Fibroblast of skin of left quadriceps (primary cell): ENCODE measurements around the gene RPS16.
"Not testable (repeated sequence)": the region's sequence is repeated elsewhere in the genome, so short reads cannot be mapped to it uniquely, and the experiment has no call there.

Source experiments
- DNase-seq, 2 experiments: peaks; one replicate each; pipeline ENCODE4 v3.0.0-alpha.2; 2013; ENCODE audit warnings: low read depth in 2 of 2

The RPS16 gene

DNA sequence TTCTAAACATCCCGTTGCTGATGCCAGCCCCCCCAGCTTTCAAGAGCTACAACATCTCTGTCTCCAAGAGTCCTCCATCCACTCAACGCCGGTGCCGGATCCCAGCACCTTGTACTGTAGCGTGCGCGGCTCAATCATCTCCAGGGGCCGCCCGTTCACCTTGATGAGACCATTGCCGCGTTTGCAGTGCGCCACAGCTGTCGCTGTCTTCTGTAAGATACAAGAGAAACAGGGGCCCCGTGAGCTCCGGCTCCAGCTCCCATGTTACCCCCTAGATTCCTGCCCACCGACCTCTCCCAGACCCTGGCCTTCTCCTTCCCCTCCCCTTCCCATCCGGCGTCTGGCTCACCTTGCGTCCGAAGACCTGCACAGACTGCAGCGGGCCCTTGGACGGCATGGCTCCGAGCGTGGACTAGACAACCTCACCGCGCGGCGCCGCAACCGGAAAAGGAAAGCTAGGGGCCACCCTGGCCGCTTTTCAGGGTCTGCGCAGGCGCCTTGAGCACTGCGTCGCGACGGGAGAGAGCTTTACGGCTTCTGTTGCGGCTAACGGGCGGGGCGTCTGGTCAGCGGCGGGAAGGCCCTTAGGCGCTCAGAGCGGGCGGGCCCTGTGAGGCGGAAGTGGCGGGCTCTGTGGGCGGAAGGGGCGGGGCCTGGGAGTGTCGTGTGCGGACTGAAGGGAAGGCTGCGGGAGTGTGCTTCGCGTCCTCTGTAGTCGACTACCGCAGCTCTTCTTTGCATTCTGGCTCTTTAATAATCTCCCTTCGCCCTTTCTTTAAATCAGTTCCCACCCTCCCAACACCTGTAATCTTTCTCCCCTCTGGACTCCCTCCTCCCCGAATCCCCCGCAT is at the start of gene RPS16:
TSS of gene RPS16 (minus strand) at position 451 of the 851 bp plus-strand sequence. CDS start at position 397, 54 bp downstream.
- DNase-seq: peak; percentile 94 to 95

DNA sequence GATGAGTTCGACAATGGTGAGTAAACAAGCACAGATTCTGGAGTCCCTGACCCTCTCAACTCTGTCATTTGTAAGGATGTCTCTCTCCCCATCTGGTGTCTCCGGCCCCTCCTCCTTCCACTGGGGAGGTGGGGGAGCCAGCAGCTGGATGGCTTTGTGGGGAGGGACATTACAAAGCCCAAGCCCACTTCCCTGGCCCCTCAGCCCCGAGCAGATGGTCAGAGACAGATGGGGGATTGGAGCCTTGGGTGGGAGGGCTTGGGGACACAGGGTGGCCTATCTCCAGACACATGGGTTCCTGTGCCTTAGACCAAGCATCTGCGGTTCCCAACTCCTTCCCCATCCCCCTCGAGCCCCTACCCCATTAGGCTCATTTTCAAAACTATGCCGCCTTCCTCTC is 47.4 kb upstream of the RPS16 start:
- no peak for DNase-seq

DNA sequence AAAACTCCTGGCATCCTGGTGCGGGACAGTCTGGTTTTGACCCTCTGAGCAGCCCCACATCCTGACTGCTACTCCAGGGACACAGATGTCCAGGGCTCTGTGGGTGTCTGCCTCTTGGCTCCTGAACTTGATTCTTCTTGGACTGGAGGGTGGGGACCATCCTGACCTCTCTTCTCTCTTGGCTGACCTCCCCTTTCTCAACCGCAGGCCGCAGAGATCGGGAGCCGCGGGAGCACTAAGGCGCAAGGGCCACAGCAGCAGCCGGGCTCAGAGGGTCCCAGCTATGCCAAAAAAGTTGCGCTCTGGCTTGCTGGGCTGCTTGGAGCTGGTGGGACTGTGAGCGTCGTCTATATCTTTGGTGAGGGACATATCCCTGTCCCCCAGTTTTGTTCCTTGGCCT is 45.9 kb upstream of the RPS16 start:
- no peak for DNase-seq

DNA sequence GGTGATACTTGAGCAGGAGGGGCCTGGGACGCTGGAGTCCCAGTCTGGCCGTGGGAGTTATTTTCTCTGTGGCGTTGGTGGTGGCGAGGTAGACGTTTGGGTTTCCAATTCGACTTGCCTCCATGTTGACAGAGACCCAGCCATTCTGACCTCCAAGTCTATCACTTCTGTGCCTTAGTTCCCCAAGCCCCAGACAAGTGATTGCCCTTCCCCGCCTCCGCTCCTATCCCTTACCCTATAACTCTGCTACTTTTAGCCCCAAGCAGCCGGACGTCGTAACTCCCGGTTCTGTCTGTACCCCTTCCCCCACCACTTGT is 45.4 kb upstream of the RPS16 start:
- DNase-seq: no peak

DNA sequence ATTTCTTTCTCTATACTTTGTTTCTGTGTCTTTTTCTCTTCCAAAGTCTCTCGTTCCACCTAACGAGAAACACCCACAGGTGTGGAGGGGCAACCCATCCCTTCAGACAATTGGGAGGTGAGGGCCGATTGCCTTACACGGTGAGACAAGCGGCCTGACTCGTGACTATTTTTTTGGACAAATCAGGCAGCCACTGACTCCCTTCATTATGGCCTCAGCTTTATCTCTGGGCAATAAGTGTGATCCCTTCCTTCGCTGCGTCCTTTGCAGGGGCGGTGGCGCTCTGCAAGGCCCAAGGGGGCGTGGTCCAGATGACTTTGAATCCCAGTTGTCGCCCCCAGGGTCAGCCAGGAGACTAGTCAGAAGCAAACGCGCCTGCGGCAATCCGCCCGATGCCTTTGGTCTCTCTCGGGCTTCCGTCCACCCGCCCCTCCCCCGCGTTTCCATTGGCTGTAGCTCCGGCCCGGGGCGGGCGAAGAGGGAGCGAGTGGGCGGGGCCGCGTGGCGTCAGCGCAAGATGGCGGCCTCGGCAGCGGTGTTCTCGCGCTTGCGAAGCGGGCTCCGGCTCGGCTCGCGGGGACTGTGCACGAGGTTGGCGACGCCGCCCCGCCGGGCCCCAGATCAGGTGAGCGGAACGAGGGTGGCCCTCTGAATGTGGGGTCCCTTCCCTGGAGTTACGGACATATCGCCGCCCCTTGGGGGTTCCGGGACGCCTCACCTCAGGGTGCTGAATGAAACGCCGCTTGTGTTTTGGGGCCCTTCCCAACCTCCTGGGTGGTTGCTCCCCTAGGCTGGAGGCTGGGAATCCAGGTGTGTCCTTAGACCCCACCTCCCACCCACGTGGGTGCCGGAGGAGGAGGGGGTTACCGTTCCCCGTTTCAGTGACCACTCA is 44.8 kb upstream of the RPS16 start, which contains the start of gene TIMM50:
TSS of gene TIMM50 (plus strand) at position 502 of the 892 bp plus-strand sequence. CDS start at position 518, 16 bp downstream.
- peak; percentile 79 to 84 for DNase-seq

DNA sequence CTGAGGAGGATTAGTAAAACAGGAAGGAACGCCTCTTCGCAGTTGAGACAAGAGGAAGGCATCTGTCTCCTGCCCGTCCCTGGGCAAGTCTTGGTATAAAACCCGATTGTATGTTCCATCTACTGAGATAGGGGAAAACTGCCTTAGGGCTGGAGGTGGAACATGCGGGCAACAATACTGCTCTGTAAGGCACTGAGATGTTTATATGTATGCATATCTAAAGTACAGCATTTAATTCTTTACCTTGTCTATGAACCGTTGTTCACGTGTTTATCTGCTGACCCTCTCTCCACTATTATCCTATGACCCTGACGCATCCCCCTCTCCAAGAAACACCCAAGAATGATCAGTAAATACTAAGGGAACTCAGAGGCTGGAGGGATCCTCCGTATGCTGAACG is 44.2 kb upstream of the RPS16 start:
- no peak for DNase-seq

DNA sequence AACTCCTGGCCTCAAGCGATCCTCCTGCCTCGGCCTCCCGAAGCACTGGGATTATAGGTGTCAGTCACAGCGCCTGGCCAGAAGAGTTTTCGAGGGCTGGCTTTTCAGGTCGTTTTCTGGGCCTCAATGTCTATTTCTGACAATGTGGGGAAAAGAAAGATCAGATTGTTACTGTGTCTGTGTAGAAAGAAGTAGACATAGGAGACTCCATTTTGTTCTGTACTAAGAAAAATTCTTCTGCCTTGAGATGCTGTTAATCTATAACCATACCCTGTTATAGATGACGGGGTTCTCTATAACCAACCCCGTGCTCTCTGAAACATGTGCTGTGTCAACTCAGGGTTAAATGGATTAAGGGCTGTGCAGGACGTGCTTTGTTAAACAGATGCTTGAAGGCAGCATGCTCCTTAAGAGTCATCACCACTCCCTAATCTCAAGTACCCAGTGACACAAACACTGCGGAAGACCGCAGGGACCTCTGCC is 43.6 kb upstream of the RPS16 start:
- not testable (repeated sequence) for DNase-seq

DNA sequence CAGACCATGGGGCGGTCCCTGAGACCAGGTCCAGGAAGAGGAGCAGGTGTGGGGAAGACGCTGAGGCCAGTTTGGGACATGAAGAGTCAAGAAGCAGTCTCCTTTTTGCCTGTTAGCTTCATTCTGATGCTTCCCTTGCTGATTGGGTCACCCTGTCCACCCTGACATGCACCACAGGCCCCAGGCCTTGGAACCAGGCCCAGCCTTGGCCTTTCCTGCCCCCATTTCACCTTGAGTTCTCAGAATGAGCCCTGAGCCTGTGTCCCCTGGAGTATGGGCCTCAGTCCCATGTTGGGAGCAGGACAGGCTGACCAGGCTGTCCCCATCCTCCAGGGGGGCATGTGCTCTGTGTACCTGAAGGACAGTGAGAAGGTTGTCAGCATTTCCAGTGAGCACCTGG is 40.0 kb upstream of the RPS16 start:
- no peak for DNase-seq

DNA sequence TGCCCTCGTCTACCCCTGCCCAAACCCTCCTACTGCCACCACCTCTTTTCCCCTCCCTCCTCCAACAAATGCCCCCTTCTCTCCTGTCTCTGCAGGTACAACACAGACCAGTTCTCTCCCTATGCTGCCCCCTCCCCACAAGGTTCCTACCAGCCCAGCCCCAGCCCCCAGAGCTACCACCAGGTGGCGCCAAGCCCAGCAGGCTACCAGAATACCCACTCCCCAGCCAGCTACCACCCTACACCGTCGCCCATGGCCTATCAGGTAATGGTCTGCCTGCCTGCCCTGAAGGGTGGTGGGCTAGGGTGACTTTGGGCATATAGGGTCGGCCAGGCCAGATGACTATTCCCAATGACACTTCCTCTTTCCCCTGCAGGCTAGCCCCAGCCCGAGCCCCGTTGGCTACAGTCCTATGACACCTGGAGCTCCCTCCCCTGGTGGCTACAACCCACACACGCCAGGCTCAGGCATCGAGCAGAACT is 38.4 kb upstream of the RPS16 start:
- no peak for DNase-seq

DNA sequence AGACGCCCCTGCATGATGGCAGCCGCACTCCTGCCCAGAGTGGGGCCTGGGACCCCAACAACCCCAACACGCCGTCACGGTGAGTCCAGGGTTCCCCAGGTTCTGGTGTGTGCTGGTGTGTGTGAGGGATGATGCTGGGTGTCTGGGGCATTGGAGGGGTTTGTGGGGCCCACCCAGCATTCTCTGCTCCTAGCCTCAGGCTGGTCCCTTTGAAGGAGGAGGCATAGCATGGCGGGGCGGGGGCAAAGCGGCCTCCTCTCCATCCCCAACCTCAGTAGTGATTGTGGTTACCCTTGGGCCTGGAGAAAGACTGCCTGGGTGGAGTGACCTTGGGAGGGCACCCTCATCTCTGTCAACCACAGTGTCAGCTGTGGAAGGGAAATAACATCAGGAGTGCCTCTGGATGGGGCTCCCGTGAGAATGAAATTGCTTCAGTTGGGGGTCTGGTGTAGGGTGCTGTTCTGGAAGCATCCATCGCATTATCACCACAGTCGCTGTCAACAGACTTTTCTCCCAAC is 37.8 kb upstream of the RPS16 start:
- no peak for DNase-seq

DNA sequence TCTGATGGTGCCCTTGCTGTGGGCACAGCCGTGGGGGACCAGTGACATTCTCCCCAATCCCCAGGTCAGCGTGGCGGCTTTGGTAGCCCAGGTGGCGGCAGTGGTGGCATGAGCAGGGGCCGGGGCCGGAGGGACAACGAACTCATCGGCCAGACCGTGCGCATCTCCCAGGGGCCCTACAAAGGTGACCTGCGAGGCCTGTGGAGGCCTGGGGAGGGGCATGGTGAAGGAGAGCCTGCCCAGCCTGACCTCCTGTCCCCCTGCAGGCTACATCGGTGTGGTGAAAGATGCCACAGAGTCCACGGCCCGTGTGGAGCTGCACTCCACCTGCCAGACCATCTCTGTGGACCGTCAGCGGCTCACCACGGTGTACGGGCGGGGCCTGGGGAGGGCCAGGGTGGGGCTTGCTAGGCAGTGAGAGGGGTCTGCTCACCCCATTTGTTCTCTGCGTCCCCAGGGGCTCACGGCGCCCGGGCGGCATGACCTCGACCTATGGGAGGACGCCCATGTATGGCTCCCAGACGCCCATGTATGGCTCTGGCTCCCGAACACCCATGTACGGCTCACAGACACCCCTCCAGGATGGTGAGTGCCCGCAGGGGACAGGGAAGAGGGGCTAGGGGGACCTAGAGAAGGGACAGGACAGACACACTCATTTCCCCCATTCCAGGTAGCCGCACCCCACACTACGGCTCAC is 37.1 kb upstream of the RPS16 start:
- no peak for DNase-seq

DNA sequence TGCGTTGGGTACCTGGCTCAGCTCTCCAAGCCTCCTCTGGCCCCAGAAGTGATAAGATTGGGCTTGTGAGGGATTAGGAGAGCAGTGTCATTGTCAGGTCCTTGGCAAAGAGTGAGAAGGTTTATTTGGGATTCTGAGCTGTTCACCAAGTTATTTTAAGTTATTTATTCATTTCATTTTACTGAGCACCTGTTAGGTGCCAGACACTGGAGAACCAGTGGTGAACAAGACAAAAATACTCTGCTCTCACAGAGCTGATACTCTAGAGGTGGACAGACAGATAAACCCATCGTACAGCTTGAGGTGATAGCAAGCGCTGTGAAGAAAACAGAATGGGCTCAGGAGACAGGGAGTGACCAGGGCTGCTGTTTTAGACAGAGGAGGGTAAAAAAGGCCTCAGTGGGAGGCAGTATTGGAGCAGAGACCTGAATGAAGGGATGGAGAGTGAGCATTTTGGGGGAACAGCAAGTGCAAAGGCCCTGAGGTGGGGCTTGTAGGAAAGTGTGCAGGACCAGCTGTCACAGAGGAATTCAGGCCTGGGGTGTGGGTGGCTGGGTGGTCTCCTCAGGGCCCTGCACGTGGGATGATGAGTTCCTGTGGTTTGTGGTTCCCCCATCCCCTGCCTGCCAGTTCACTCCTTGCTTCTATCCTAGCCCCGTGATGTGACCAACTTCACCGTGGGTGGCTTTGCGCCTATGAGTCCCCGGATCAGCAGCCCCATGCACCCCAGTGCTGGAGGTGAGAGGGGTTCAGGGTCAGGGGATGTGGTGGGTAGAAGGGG is 36.2 kb upstream of the RPS16 start:
- no peak for DNase-seq

DNA sequence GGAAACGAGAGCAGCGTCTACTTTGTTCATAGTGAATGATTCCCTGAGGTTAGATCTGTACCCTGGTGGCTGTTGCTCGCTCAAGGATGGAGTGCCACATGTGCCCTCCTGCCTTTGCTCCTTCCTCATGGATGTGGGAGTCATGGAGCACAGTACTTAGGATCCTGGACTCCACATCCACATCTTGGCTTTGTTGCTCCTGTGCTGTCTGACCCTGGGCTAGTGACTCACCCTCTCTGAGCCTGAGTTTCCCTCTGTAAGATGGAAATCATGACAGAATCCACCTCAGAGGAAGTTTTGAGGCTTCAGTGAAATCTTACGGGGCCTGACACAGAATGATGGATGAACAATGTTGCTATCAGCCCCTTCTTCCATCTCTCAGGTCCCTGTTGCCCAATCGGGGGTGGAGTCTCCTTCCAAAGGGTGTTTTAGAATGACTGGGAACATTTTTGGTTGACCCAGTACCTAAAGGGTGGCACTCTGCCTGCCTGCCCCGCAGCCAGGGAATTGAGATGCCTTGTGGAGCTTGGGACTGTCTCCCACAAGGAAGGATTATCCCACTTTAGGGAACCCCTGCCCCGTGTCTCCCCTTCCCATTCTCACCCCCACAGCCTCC is 35.1 kb upstream of the RPS16 start:
- no peak for DNase-seq

DNA sequence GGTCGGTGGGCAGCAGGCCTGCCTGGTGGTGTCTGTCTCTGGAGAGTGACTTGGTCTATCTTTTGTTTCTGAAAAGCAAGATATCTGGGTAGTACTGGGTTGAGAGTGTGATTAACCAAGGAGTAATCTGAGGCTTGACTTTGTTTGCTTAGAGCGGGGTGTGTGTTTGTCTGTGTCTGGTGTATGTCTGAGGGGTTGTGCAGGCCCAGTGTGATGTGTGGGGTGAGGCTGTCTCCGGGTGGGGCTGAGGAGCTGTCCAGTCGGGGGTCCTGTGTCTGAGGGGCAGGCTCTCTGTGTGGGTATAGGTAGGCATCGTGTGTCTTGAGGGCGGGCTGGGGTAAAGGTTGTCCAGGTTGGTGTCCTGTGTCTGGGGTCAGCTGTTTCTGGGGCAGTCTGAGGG is 33.8 kb upstream of the RPS16 start:
- no peak for DNase-seq

DNA sequence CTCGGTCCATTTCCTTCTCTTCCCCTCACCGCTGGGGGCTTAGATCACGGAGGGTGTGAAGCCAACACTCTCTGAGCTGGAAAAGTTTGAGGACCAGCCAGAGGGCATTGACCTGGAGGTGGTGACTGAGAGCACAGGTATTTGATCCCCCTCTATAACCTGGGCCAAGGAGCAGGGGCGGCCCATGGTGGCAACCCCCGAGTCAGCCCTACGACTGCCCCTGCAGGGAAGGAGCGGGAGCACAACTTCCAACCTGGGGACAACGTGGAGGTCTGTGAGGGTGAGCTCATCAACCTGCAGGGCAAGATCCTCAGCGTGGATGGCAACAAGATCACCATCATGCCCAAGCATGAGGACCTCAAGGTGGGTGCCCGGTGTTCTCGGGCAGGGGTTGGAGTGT is 33.3 kb upstream of the RPS16 start:
- no peak for DNase-seq

DNA sequence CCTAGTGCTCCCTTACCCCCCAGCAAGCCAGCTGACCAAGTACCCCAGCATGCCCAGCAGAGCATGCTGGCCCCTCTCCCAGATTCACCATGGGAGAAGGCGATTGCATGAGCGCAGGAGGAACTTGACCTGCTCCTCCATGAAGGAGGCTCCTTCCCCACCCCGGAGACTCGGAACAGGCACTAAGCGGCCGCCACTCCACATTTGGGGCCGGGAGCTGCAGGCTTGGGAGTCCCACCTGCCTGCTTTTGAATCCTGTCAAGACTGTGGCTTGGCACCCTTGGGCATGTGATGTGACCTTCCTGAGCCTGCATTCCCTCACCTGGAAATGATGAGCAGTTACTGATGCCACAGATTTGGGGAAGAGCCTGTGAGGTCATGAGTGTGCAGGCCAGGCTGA is 32.2 kb upstream of the RPS16 start:
- no peak for DNase-seq

DNA sequence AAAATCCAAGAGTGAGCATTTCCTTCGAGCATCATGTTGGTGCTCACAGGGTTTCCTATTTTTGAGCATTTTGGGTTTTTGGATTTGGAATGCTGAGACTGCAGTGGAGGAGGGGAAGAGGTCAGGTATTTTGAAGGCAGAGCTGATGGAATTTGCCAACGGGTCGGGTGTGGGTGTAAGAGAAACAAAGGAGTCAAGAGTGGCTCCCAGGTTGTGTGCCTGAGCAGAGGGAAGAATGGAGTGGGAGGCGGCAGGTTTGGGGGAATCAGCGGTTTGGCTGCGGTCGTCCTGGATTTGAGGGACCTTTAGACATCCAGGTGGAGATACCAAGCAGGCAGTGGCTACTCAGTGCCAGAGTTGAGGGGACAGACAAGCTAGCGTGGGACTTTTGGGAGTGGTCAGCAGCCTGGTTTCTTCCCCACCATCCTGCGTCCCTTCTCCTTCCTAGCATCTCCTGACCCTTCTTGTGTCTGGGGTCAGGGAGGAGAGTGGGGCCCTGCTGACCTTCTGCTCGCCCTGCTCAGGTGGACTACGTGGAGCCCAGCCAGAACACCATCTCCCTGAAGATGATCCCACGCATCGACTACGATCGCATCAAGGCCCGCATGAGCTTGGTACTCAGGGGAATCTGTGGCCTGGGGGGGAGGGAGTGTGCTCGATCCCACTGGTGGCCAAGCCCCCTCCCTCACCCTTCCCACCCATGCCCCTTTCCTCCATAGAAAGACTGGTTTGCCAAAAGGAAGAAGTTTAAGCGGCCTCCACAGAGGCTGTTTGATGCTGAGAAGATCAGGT is 30.4 kb upstream of the RPS16 start:
- no peak for DNase-seq

DNA sequence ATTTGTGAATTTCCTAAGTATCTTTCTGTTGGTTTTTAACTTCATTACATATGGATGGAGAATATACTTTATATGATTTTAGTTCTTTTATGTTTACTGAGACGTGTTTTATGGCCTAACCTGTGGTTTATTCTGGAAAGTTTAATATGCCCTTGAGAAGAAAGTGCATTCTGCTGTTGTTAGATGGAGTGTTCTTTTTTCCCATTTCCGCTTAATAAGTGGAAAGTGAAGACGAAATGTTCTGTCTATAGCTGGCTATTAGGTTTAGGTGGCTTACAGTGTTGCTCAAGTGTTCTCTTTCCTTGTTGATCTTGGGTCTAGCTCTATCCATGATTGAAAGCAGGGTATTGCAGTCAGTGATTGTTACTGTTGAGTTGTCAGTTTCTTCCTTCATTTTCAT is 27.7 kb upstream of the RPS16 start:
- no peak for DNase-seq

DNA sequence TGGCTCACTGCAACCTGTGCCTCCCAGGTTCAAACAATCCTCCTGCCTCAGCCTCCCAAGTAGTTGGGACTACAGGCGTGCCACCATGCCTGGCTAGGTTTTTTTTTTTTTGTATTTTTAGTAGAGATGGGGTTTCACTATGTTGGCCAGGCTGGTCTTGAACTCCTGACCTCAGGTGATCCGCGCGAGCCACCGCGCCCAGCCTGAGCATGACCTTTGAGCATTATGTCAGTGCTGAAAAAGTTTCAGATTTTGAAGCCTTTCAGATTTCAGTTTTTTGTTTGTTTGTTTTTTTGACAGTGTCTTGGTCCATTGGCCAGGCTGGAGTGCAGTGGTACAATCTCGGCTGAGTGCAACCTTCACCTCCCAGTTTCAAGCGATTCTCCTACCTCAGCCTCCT is 15.5 kb upstream of the RPS16 start:
- DNase-seq: not testable (repeated sequence)
